Mesendoderm (in vitro differentiated cells): ENCODE measurements around the gene IRX3.
A peak's percentile ranks its signal among the peaks of the same experiment; 100 is the strongest.

Experiments used
- DNase-seq: peaks from one replicate; pipeline ENCODE4 v3.0.0; 2013
- H2AK5ac ChIP-seq: 2 replicates; pipeline ENCODE4 v1.6.1; 2013; ENCODE audit warnings: low read length, inconsistent platforms
- H2BK120ac ChIP-seq: 2 replicates; pipeline ENCODE4 v1.6.1; 2013; ENCODE audit warnings: low read depth, mild to moderate bottlenecking, low read length, moderate library complexity, mixed read lengths
- H2BK15ac ChIP-seq: replicated peaks from 2 replicates; pipeline ENCODE4 v1.6.1; 2013; ENCODE audit warnings: low read depth, mild to moderate bottlenecking, moderate library complexity
- H2BK5ac ChIP-seq: 2 replicates; pipeline ENCODE4 v1.6.1; 2013; ENCODE audit warnings: low read length, inconsistent platforms
- H3K18ac ChIP-seq: 2 replicates; pipeline ENCODE4 v1.6.1; 2013; ENCODE audit warnings: mild to moderate bottlenecking, low read length, mixed read lengths
- H3K23ac ChIP-seq: one replicate; pipeline ENCODE4 v1.6.1; 2013; ENCODE audit warnings: low read length
- H3K27ac ChIP-seq: 2 replicates; pipeline ENCODE4 v1.5.1; 2013; ENCODE audit warnings: low read depth, mild to moderate bottlenecking, inconsistent platforms, low read length, moderate library complexity
- H3K27me3 ChIP-seq: 2 replicates; pipeline ENCODE4 v1.6.1; 2013; ENCODE audit warnings: low read length, control low read depth, mild to moderate bottlenecking, inconsistent platforms; ENCODE audit not compliant: insufficient read depth, poor library complexity
- H3K36me3 ChIP-seq: 2 replicates; pipeline ENCODE4 v1.6.1; 2013; ENCODE audit warnings: low read length, inconsistent platforms; ENCODE audit not compliant: control insufficient read depth, insufficient read depth
- H3K4ac ChIP-seq: one replicate; pipeline ENCODE4 v1.6.1; 2013; ENCODE audit warnings: low read depth, mild to moderate bottlenecking, low read length, moderate library complexity
- H3K4me1 ChIP-seq: 2 replicates; pipeline ENCODE4 v1.6.1; 2013; ENCODE audit warnings: low read depth, low read length, inconsistent platforms; ENCODE audit not compliant: control insufficient read depth
- H3K4me2 ChIP-seq: 2 replicates; pipeline ENCODE4 v1.6.1; 2013; ENCODE audit warnings: low read length
- H3K4me3 ChIP-seq: 2 replicates; pipeline ENCODE4 v1.5.1; 2013; ENCODE audit warnings: mild to moderate bottlenecking, low read length
- H3K56ac ChIP-seq: one replicate; pipeline ENCODE4 v1.6.1; 2013; ENCODE audit warnings: low read length
- H3K79me1 ChIP-seq: 2 replicates; pipeline ENCODE4 v1.6.1; 2013; ENCODE audit warnings: low read length, inconsistent platforms
- H3K79me2 ChIP-seq: 2 replicates; pipeline ENCODE4 v1.6.1; 2013; ENCODE audit warnings: mild to moderate bottlenecking, low read length; ENCODE audit not compliant: control insufficient read depth, insufficient read depth
- H3K9ac ChIP-seq: 2 replicates; pipeline ENCODE4 v1.6.1; 2013; ENCODE audit warnings: low read length, inconsistent platforms
- H4K5ac ChIP-seq: one replicate; pipeline ENCODE4 v1.6.1; 2013; ENCODE audit warnings: low read length
- H4K8ac ChIP-seq: one replicate; pipeline ENCODE4 v1.6.1; 2013; ENCODE audit warnings: low read depth, mild to moderate bottlenecking, control low read depth, low read length, moderate library complexity
- WGBS: extraction: QIAGEN DNeasy Blood & Tissue Kit; methylation state at CpG from one replicate; pipeline ENCODE4 v1.1.7; 2013; ENCODE audit warnings: low lambda C conversion rate, missing lambda C conversion rate; ENCODE audit not compliant: insufficient coverage; ENCODE audit errors: extremely low coverage; 5-methylcytosine and 5-hydroxymethylcytosine counted together

The IRX3 gene

DNA sequence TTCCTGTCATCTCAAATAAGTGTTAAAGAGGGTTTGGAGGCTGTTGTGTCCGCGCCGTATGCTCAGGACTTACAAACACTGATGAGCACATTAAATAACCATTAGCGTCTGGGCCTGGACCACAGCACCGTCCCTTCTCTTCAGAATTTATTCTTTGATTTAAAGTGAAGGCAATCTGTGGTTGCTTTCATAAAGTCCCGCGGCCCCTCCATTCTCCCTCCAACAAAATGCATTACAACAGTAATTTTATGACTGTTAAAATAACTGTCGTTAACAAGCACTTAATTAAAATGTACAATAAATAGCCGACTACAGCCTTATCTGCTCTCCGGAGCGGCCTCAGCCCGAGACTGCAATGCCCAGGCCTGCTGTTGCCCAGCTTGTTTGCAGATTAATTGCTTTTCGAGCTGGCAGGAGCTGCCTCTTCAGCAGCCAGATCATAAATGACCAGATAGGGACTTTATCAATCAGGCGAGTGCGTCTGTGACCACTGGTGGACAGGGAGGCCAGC is 30.6 kb upstream of the IRX3 start:
- H4K5ac ChIP-seq, result no peak overlapping the region
- no peak overlapping the region for H3K23ac ChIP-seq
- H3K27ac ChIP-seq, result no peak overlapping the region

DNA sequence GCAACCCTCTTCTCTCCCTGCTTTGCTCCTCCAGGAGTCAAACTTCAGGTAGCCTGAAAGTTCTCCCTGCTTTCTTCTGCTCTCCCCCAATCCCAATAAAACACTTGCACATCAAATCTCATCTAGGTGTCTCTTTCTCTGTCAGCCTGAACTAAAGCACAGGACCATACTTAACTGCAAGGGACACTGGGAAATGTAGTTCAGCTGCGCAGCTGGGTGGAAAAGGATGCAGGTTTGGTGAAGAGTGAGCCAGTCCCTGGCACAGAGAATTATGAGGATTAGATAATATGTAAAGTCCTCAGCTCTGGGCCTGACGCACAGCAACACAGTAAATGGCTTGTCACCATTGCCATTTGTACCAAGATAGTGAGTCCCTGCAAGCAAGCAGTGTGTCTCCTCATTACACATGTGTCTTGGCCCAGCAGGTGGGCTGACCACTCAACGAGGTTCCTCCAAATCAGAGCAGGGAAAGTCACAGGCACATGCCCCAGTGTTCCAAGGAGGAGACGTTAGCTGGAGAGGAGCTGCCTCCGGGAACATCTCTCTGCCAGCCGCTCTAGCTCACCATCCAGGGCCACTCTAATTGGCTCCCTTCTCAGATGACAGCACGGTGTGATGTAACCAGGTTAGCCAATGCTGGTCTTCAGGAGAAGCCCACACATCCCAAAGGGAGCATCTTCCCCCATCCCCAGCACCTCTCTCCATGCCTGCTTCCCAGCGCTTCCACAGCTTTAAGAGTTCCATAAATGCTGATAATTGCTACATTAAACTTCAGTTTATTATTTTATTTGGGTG is 29.7 kb upstream of the IRX3 start:
- H2BK5ac ChIP-seq, result no peak overlapping the region
- no peak overlapping the region for H3K4ac ChIP-seq
- no peaks in the 10 kb centered on the region for H3K27me3 ChIP-seq
- H2AK5ac ChIP-seq, result no peak overlapping the region
- no peak overlapping the region for H3K18ac ChIP-seq
- H4K8ac ChIP-seq, result no peak overlapping the region
- no peaks in the 10 kb centered on the region for H3K36me3 ChIP-seq
- H2BK120ac ChIP-seq, result no peak overlapping the region
- no peak overlapping the region for H3K4me3 ChIP-seq
- H3K4me2 ChIP-seq, result no peak overlapping the region
- no peaks in the 10 kb centered on the region for H3K4me1 ChIP-seq
- H3K23ac ChIP-seq, result no peak overlapping the region
- H4K5ac ChIP-seq, result no peak overlapping the region
- DNase-seq, result peak; percentile 31
- no peaks in the 10 kb centered on the region for H3K79me1 ChIP-seq
- H3K56ac ChIP-seq, result no peak overlapping the region
- H3K27ac ChIP-seq, result no peak overlapping the region
- no peak overlapping the region for H2BK15ac ChIP-seq
- H3K79me2 ChIP-seq, result no peaks in the 10 kb centered on the region
- WGBS, result no CpG with 5 or more reads among the region's 8 CpGs
- H3K9ac ChIP-seq, result no peak overlapping the region

More for the DNA sequence above, 30.6 kb upstream of the IRX3 start:
- Histone ChIP-seq H3K79me1 (no peaks in the 10 kb centered on the region), H2AK5ac (no peak overlapping the region), H2BK120ac (no peak overlapping the region), H3K56ac (no peak overlapping the region), H2BK5ac (no peak overlapping the region), H3K36me3 (no peaks in the 10 kb centered on the region), H2BK15ac (no peak overlapping the region), H3K18ac (no peak overlapping the region), H3K4me2 (no peak overlapping the region), H3K4me3 (no peak overlapping the region), H4K8ac (no peak overlapping the region), H3K4ac (no peak overlapping the region), H3K79me2 (no peaks in the 10 kb centered on the region), H3K4me1 (no peaks in the 10 kb centered on the region), H3K9ac (no peak overlapping the region), H3K27me3 (no peaks in the 10 kb centered on the region)
- DNase-seq, result no peak
- no CpG with 5 or more reads among the region's 15 CpGs for WGBS

DNA sequence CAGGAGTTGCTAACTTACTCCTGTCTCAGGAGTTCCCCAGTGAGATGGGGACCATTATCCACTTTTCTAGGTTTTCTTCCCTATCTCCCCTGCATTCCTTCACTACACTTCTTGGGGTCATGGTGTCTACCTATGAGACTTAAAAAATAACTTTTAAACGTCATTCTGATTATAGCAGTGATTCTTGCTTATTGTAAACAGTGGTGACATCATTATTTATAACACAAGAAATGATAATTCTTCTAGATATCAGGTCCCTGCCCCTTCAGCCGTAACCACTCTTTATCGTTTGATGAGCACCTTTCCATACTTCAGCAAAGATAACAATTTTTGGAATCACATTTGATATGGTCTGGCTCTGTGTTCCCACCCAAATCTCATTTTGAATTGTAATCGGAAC is 27.2 kb upstream of the IRX3 start:
- Histone ChIP-seq H3K23ac (no peak overlapping the region), H3K18ac (no peak overlapping the region), H3K9ac (no peak overlapping the region), H3K4me2 (no peak overlapping the region), H4K5ac (no peak overlapping the region), H2BK5ac (no peak overlapping the region), H3K27ac (no peak overlapping the region), H3K56ac (no peak overlapping the region), H3K36me3 (no peaks in the 10 kb centered on the region), H3K27me3 (no peaks in the 10 kb centered on the region), H2AK5ac (no peak overlapping the region), H3K4me1 (no peaks in the 10 kb centered on the region), H2BK120ac (no peak overlapping the region), H4K8ac (no peak overlapping the region), H3K4ac (no peak overlapping the region), H2BK15ac (no peak overlapping the region), H3K79me2 (no peaks in the 10 kb centered on the region), H3K4me3 (no peak overlapping the region), H3K79me1 (no peaks in the 10 kb centered on the region)
- DNase-seq, result no peak
- no CpG with 5 or more reads among the region's 4 CpGs for WGBS

DNA sequence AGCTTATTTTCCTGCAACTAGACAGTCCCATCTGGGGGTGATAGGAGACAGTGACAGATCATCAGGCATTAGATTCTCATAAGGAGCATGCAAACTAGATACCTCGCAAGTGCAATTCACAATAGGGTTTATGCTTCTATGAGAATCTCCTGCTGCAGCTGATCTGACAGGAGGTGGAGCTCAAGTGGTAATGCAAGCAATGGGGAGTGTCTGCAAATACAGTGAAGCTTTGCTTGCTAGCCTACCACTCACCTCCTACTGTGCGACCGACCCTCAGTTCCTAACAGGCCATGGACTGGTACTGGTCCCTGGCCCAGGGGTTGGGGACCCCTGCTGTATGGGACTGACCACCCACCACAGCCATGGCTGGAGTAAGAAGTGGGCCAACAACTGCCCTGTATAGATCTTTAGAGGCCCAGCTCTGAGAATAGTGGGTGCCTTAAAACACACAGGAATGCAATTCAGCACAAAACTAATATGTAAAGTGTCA is 26.0 kb upstream of the IRX3 start:
- Histone ChIP-seq H3K4me3 (no peak overlapping the region), H3K18ac (no peak overlapping the region), H3K36me3 (no peaks in the 10 kb centered on the region), H2BK15ac (no peak overlapping the region), H4K8ac (no peak overlapping the region), H3K4me1 (no peaks in the 10 kb centered on the region), H4K5ac (no peak overlapping the region), H3K27ac (no peak overlapping the region), H2BK120ac (no peak overlapping the region), H3K4me2 (no peak overlapping the region), H2BK5ac (no peak overlapping the region), H3K79me2 (no peaks in the 10 kb centered on the region), H3K79me1 (no peaks in the 10 kb centered on the region), H3K56ac (no peak overlapping the region), H3K4ac (no peak overlapping the region), H3K27me3 (no peaks in the 10 kb centered on the region), H3K23ac (no peak overlapping the region), H3K9ac (no peak overlapping the region), H2AK5ac (no peak overlapping the region)
- no CpG with 5 or more reads among the region's 3 CpGs for WGBS
- no peak for DNase-seq

DNA sequence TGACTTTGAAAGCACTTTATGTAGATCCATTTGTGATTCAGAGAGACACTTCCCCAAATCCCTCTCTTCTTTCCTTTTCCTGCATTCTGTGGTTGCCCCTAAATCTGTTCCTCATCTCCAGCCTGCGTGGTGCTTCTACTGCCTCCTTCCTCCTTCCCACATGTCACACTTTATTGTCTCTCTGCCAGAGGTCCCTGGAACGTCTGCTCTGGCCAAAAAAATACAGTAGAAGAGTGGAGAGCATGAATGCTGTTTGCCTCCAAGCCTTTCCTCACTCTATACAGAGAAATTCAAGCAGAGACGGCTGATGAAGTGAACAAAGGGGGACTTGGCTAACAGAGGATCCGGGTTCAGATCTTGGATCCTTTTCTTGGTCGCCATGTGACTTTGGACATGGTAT is 22.8 kb upstream of the IRX3 start:
- Histone ChIP-seq H3K79me1 (no peaks in the 10 kb centered on the region), H3K4ac (no peak overlapping the region), H3K9ac (no peak overlapping the region), H3K27ac (no peak overlapping the region), H2BK120ac (no peak overlapping the region), H4K5ac (no peak overlapping the region), H2BK5ac (no peak overlapping the region), H3K4me3 (no peak overlapping the region), H3K79me2 (no peaks in the 10 kb centered on the region), H4K8ac (no peak overlapping the region), H3K4me1 (no peaks in the 10 kb centered on the region), H3K18ac (no peak overlapping the region), H3K36me3 (no peaks in the 10 kb centered on the region), H2BK15ac (no peak overlapping the region), H2AK5ac (no peak overlapping the region), H3K4me2 (no peak overlapping the region), H3K23ac (no peak overlapping the region), H3K27me3 (no peaks in the 10 kb centered on the region), H3K56ac (no peak overlapping the region)
- no peak for DNase-seq
- WGBS, result no CpG with 5 or more reads among the region's 5 CpGs
